Measurements from ENCODE around the gene CPNE9.

GRCh38 chr3:9750556-9751411, 47.2 kb downstream of the CPNE9 start:
- TF ChIP-seq CTCF (IDR thresholded peaks at IDR 0.05; ENCODE audit: low read depth, low read length) (no peak), EZH2phosphoT487 (IDR thresholded peaks at IDR 0.05; ENCODE audit: low read depth) (no peak)

All from OCI-LY3 (cell line).